ENCODE results near the gene ILDR2.

- TF ChIP-seq EZH2 (IDR thresholded peaks at IDR 0.05; ENCODE audit: low read length, missing control alignments): no peak
- TF ChIP-seq, protein P1, sequence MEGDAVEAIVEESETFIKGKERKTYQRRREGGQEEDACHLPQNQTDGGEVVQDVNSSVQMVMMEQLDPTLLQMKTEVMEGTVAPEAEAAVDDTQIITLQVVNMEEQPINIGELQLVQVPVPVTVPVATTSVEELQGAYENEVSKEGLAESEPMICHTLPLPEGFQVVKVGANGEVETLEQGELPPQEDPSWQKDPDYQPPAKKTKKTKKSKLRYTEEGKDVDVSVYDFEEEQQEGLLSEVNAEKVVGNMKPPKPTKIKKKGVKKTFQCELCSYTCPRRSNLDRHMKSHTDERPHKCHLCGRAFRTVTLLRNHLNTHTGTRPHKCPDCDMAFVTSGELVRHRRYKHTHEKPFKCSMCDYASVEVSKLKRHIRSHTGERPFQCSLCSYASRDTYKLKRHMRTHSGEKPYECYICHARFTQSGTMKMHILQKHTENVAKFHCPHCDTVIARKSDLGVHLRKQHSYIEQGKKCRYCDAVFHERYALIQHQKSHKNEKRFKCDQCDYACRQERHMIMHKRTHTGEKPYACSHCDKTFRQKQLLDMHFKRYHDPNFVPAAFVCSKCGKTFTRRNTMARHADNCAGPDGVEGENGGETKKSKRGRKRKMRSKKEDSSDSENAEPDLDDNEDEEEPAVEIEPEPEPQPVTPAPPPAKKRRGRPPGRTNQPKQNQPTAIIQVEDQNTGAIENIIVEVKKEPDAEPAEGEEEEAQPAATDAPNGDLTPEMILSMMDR (conservative IDR thresholded peaks at IDR 0.05 in 1 of 2, IDR thresholded peaks at IDR 0.05 in 1 of 2; ENCODE audit: low read depth in 1 of 2, low read length in 2 of 2): no peak
Observed at GRCh38 chr1:166939741-166940375, 35.5 kb downstream of the ILDR2 start.
